Suppressor macrophage treated with lipopolysaccharide for 4 hours (primary cell): ENCODE measurements around the gene RPL18.
"Not testable (repeated sequence)": the region's sequence is repeated elsewhere in the genome, so short reads cannot be mapped to it uniquely, and the experiment has no call there.

Source experiments
- DNase-seq: peaks from one replicate; pipeline ENCODE4 v3.0.0-alpha.2; 2020

Gene RPL18

GRCh38 chr19:48577908-48578307 is 41.1 kb downstream of the RPL18 start:
- DNase-seq = not testable (repeated sequence)

GRCh38 chr19:48575931-48576622 is 42.9 kb downstream of the RPL18 start:
- no peak for DNase-seq

GRCh38 chr19:48573163-48573505 is 45.8 kb downstream of the RPL18 start:
- no peak for DNase-seq

GRCh38 chr19:48571378-48572162 is 47.4 kb downstream of the RPL18 start:
- no peak for DNase-seq

GRCh38 chr19:48569814-48570213 is 49.2 kb downstream of the RPL18 start:
- DNase-seq = no peak

- DNase-seq = no peak
These were observed 50.6 kb downstream of the RPL18 start for GRCh38 chr19:48568345-48568886.
